BJ (cell line): ENCODE results near the gene RGS19. TPM values are rescaled to one million over a fixed set of nuclear protein-coding genes. Genes with fewer than 3 reads are reported as not detected.

Experiments
- CTCF ChIA-PET: fragments of 350-600 bp; formaldehyde crosslinking; extraction: SDS; loops from one replicate; lab custom pipeline; 2021; ENCODE audit warnings: antibody characterized with exemption, inconsistent platforms; lab: Yijun Ruan, JAX
- POLR2A ChIA-PET: fragments of 300-600 bp; sonication (Branson Sonifier 250); formaldehyde crosslinking; extraction: SDS; loops from one replicate; lab custom pipeline; 2021; ENCODE audit warnings: antibody characterized with exemption; lab: Charles Lee
- DNase-seq: peaks from one replicate; pipeline ENCODE4 v3.0.0-alpha.2; 2011; ENCODE audit warnings: low read depth
- H3K27me3 ChIP-seq: 2 replicates; pipeline ENCODE4 v1.6.0; 2011; ENCODE audit warnings: low read length; ENCODE audit not compliant: control insufficient read depth, insufficient read depth
- H3K36me3 ChIP-seq: 2 replicates; pipeline ENCODE4 v1.5.1; 2011; ENCODE audit warnings: low read length; ENCODE audit not compliant: control insufficient read depth, insufficient read depth
- H3K4me3 ChIP-seq: 2 replicates; pipeline ENCODE4 v1.5.1; 2011; ENCODE audit warnings: low read depth, mild to moderate bottlenecking, control low read depth, low read length
- CTCF ChIP-seq: IDR thresholded peaks from 2 replicates; pipeline ENCODE4 v1.5.1; 2011; ENCODE audit warnings: low read depth, mild to moderate bottlenecking, control low read depth, inconsistent platforms, low read length, moderate library complexity; ENCODE audit not compliant: insufficient read depth
- polyA plus RNA-seq: library from polyadenylated mRNA; depleted of rRNA; stranded (reverse); fragments of >200 nt; gene quantifications from 2 replicates; pipeline ENCODE4 v1.2.3, GENCODE V29; 2011

Gene RGS19
- polyA plus RNA-seq, 1 experiment, result 14.5 TPM

GRCh38 chr20:64074963-64075362 lies 4.4 kb downstream of the RGS19 start:
- ChIA-PET CTCF (interaction anchor here (1.5 kb wide), 1 partner anchor 8 kb away, joined by 5 read pairs; no protein-coding TSS in a partner anchor), POLR2A (interaction anchor here (0.5 kb wide), 1 partner anchor 839 kb away, joined by 5 read pairs; the partner anchor contains the start of gene BIRC7)
- no peak overlapping the region for H3K4me3 ChIP-seq
- no peak for DNase-seq
- peaks cover 11% of the 10 kb centered on the region for H3K36me3 ChIP-seq
- no peaks in the 10 kb centered on the region for H3K27me3 ChIP-seq
- no peak for TF ChIP-seq CTCF

GRCh38 chr20:64074184-64074789 lies 5.0 kb downstream of the RGS19 start:
- no peak for TF ChIP-seq CTCF

DNA sequence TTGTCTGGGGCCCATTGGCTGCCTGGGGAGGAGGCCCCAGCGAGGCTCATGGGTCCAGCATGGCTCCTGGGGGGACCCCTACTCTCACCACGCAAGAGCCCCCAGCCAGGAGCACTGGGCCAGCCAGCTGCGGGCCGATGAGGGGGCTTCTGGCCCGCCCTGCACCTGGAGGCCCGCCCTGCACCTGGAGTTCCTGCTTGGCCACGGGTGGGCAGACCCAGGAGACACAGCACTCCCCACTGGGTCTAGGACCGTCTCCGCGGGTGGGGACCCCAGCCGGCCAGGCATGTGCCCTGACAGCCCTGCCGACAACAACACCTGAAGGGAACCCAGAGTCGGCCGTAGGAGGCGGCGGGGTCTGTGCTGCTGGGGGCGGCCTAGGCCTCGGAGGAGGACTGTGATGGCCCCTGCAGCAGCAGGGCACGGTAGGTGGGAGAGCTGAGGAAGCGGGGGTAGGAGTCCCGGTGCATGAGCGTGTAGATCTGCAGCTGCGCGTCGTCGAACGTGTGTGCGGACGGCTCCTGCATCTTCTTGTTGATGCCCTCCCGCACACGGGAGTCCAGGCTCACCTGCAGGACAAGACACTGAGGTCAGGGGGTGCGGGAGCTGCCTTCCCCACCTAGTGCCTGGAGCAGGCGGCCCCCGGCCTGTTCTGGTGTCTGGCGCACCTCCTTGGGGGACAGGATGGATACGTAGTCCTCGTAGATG lies 5.7 kb downstream of the RGS19 start:
- Histone ChIP-seq H3K4me3 (no peak overlapping the region), H3K36me3 (peaks cover 11% of the 10 kb centered on the region), H3K27me3 (no peaks in the 10 kb centered on the region)
- CTCF ChIA-PET, result interaction anchor here (1.9 kb wide), 1 partner anchor 10 kb away, joined by 10 read pairs; the partner anchor contains the start of gene LKAAEAR1
- no peak for TF ChIP-seq CTCF
- POLR2A ChIA-PET, result no interaction called here
- DNase-seq, result no peak

More at GRCh38 chr20:64074184-64074789, 5.0 kb downstream of the RGS19 start:
- ChIA-PET CTCF (interaction anchor here (1.9 kb wide), 1 partner anchor 10 kb away, joined by 10 read pairs; the partner anchor contains the start of gene LKAAEAR1), POLR2A (no interaction called here)
- Histone ChIP-seq H3K27me3 (no peaks in the 10 kb centered on the region), H3K36me3 (peaks cover 11% of the 10 kb centered on the region), H3K4me3 (no peak overlapping the region)
- no peak for DNase-seq

GRCh38 chr20:64072498-64073063 lies 6.7 kb downstream of the RGS19 start:
- Histone ChIP-seq H3K4me3 (no peak overlapping the region), H3K36me3 (peaks cover 11% of the 10 kb centered on the region), H3K27me3 (no peaks in the 10 kb centered on the region)
- DNase-seq, result no peak
- POLR2A ChIA-PET, result no interaction called here
- CTCF ChIA-PET, result interaction anchor here (0.7 to 1.9 kb wide), 4 partner anchors 11 to 102 kb away, joined by 3 to 10 read pairs (median 4); partner anchors contain the start of gene LKAAEAR1
- no peak for TF ChIP-seq CTCF
